GM18508 (cell line): ENCODE results near the gene BBS9.

Source experiments
- ATAC-seq: cut with Tn5 transposase; IDR thresholded peaks from one replicate; pipeline ENCODE4 v1.9.1; 2021; ENCODE audit warnings: moderate number of reproducible peaks; ENCODE audit not compliant: insufficient read depth, unreplicated experiment

The BBS9 gene

GRCh38 chr7:33626869-33627268 lies 497.5 kb downstream of the BBS9 start:
- no peak for ATAC-seq

- no peak for ATAC-seq
Measured at GRCh38 chr7:33627741-33628140, 498.4 kb downstream of the BBS9 start.

GRCh38 chr7:33628894-33629293 lies 499.5 kb downstream of the BBS9 start:
- ATAC-seq = no peak

- ATAC-seq = no peak
Measured at GRCh38 chr7:33630359-33630758, 501.0 kb downstream of the BBS9 start.

GRCh38 chr7:33632322-33632721 lies 503.0 kb downstream of the BBS9 start:
- ATAC-seq = no peak

GRCh38 chr7:33632840-33633525 lies 503.6 kb downstream of the BBS9 start:
- ATAC-seq = no peak

- no peak for ATAC-seq
Measured at GRCh38 chr7:33634606-33635005, 505.2 kb downstream of the BBS9 start.

GRCh38 chr7:33636359-33636758 lies 507.0 kb downstream of the BBS9 start:
- no peak for ATAC-seq

GRCh38 chr7:33639552-33640197 lies 510.3 kb downstream of the BBS9 start:
- no peak for ATAC-seq

- no peak for ATAC-seq
Measured at GRCh38 chr7:33640741-33641140, 511.4 kb downstream of the BBS9 start.

GRCh38 chr7:33642312-33642711 lies 512.9 kb downstream of the BBS9 start:
- ATAC-seq = no peak

- no peak for ATAC-seq
Measured at GRCh38 chr7:33643530-33643929, 514.2 kb downstream of the BBS9 start.

- no peak for ATAC-seq
Measured at GRCh38 chr7:33644489-33644888, 515.1 kb downstream of the BBS9 start.

GRCh38 chr7:33645104-33645503 lies 515.7 kb downstream of the BBS9 start:
- ATAC-seq = no peak

GRCh38 chr7:33646166-33646565 lies 516.8 kb downstream of the BBS9 start:
- ATAC-seq = no peak

GRCh38 chr7:33646891-33647391 lies 517.6 kb downstream of the BBS9 start:
- no peak for ATAC-seq

GRCh38 chr7:33649476-33650441 lies 520.4 kb downstream of the BBS9 start:
- ATAC-seq = no peak

GRCh38 chr7:33650828-33651227 lies 521.5 kb downstream of the BBS9 start:
- no peak for ATAC-seq

GRCh38 chr7:33651998-33652515 lies 522.7 kb downstream of the BBS9 start:
- ATAC-seq = no peak

GRCh38 chr7:33654676-33655075 lies 525.3 kb downstream of the BBS9 start:
- ATAC-seq = no peak
